NB4 (cell line): ENCODE results near the gene SNTG2.

ENCODE experiments used
- CTCF ChIP-seq: IDR thresholded peaks from one replicate; pipeline ENCODE4 v1.5.1; 2012; ENCODE audit warnings: low read depth, low read length
- MAX ChIP-seq: IDR thresholded peaks from 2 replicates; pipeline ENCODE4 v1.6.1; 2011; ENCODE audit warnings: low read depth, low read length
- POLR2A ChIP-seq: IDR thresholded peaks from 2 replicates; pipeline ENCODE4 v1.6.1; 2011; ENCODE audit warnings: mild to moderate bottlenecking; ENCODE audit not compliant: insufficient read length; ENCODE audit errors: extremely low read depth

DNA sequence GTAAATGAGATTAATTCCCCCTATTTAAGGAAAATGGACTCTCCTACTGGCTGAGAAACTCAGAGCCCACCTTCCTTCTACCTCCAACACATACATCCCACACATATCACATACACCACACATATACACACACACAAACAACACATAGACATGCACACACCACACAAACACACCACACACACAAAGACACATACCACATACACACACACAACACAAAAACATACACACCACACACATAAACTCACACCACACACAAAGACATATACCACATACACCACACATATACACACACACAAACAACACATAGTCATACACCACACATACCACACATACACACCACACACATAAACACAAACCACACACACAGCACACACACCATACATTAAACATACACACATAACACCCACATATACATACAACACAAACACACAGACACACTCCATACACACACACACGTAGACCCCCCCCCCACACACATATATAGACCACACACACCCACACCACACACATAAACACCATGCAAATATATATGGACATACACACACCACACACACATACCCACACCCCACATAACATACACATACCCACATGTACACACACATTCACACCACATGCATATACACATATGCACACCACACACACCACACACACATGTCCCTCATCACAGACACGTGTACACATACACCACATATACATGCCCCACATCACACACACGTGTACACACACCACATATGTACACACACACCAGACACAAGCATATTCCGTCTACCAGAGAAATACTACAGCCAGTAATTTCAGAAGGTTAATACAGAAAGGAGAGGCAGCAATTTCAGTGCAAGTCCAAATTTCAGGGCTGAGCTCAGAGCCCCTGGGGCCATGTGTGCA, 204.3 kb downstream of the SNTG2 start:
- TF ChIP-seq CTCF (no peak), MAX (no peak), POLR2A (no peak)
